Subcutaneous abdominal adipose tissue (tissue), 5 donors: Measurements from ENCODE around the gene TRIM50.

Source experiments
- H3K27ac ChIP-seq: one replicate; pipeline ENCODE4 v1.7.0; 2013; ENCODE audit warnings: low read depth, mild to moderate bottlenecking, inconsistent platforms, low read length, moderate library complexity
- H3K27me3 ChIP-seq, 5 donors: one replicate each; pipeline ENCODE4 v1.7.0; 2013; ENCODE audit warnings: low read length in 5 of 5, inconsistent platforms in 1 of 5; ENCODE audit not compliant: control insufficient read depth in 5 of 5, insufficient read depth in 4 of 5
- H3K36me3 ChIP-seq, 5 donors: one replicate each; pipeline ENCODE4 v1.7.0; 2013; ENCODE audit warnings: low read length in 5 of 5; ENCODE audit not compliant: control insufficient read depth in 5 of 5, insufficient read depth in 5 of 5
- H3K4me1 ChIP-seq, 5 donors: one replicate each; pipeline ENCODE4 v1.7.0; 2013; ENCODE audit warnings: low read length in 5 of 5, mild to moderate bottlenecking in 3 of 5, moderate library complexity in 1 of 5; ENCODE audit not compliant: control insufficient read depth in 5 of 5, insufficient read depth in 5 of 5
- H3K4me3 ChIP-seq, 5 donors: one replicate each; pipeline ENCODE4 v1.7.0; 2013; ENCODE audit warnings: low read length in 5 of 5, low read depth in 1 of 5
- H3K9ac ChIP-seq, 5 donors: one replicate each; pipeline ENCODE4 v1.7.0; 2013; ENCODE audit warnings: low read length in 5 of 5, mild to moderate bottlenecking in 4 of 5, moderate library complexity in 3 of 5
- H3K9me3 ChIP-seq, 5 donors: one replicate each; pipeline ENCODE4 v1.7.0; 2013; ENCODE audit warnings: low read length in 5 of 5; ENCODE audit not compliant: control insufficient read depth in 5 of 5
- donor health status: healthy.
- donor health status: healthy.
- donor health status: healthy.
- donor health status: healthy.
- donor health status: healthy.

Gene TRIM50

DNA sequence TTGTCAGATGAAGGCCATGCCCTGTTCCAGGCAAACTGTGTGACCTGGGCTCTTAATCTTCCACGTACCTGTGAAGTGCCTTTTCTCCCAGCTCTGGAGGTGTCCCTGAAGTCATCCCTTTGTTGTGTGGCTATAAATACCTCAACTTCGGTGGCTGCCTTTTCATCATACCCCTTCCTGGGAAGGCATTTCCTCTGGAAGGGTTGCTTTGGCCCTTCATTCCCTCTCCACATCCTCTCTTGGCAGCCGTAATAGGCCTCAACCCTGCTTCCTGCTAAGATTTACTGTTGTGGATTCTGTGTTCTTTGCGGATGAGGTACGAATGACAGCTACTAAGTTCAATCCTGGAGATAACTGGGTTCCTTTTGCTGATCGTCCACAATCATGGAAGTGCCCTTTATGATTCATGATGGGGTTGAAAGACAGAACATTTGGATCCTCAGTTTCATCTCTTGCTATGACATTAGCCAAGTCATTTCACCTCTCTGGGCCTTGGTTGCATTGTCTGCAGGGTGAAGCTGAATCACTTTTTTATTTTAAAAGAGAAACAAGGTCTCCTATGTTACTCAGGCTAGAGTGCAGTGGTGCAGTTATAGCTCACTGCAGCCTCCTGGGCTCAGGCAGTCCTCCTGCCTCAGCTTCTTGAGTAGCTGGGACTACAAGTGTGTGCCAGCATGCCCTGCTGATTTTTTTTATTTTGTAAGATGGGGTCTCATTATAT lies 23.7 kb upstream of the TRIM50 start:
- H3K9ac ChIP-seq, result no peak overlapping the region
- H3K4me1 ChIP-seq, result peaks cover 0 to 4% (median 3%) of the 10 kb centered on the region in 5 donors
- H3K27me3 ChIP-seq, result no peaks in the 10 kb centered on the region
- H3K27ac ChIP-seq, result no peak overlapping the region
- no peak overlapping the region for H3K4me3 ChIP-seq
- H3K9me3 ChIP-seq, result peaks cover 0 to 7% (median 6%) of the 10 kb centered on the region in 5 donors
- H3K36me3 ChIP-seq, result no peaks in the 10 kb centered on the region

- H3K4me1 ChIP-seq, result peaks cover 0 to 4% (median 3%) of the 10 kb centered on the region in 5 donors
- H3K36me3 ChIP-seq, result no peaks in the 10 kb centered on the region
- H3K4me3 ChIP-seq, result no peak overlapping the region
- no peak overlapping the region for H3K27ac ChIP-seq
- no peaks in the 10 kb centered on the region for H3K27me3 ChIP-seq
- H3K9ac ChIP-seq, result no peak overlapping the region
- peaks cover 0 to 7% (median 6%) of the 10 kb centered on the region in 5 donors for H3K9me3 ChIP-seq
Observed at GRCh38 chr7:73350306-73351068, 22.6 kb upstream of the TRIM50 start.

DNA sequence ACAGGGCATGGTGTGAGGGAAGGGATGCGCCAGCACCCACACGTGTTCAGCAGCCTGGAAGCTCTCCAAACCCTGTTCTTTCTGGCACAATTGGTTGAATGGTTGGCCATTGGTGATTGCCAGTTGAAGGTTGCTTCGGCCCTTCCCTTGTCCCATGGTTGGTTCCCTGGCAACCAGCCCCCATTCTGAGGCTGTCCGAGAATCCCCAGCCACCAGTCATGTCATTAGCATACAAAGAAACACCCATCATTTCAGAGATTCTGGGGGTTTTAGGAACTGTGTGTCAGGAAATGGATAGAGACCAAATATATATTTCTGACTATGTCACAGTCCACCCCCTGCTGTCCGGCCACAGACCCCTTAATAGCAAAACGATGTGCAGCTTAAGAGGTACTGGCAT lies 21.9 kb upstream of the TRIM50 start:
- H3K36me3 ChIP-seq, result no peaks in the 10 kb centered on the region
- no peak overlapping the region for H3K4me3 ChIP-seq
- peaks cover 0 to 4% (median 3%) of the 10 kb centered on the region in 5 donors for H3K4me1 ChIP-seq
- no peak overlapping the region for H3K9ac ChIP-seq
- H3K27me3 ChIP-seq, result no peaks in the 10 kb centered on the region
- H3K27ac ChIP-seq, result no peak overlapping the region
- H3K9me3 ChIP-seq, result peaks cover 0 to 7% (median 6%) of the 10 kb centered on the region in 5 donors

- no peak overlapping the region for H3K4me3 ChIP-seq
- no peaks in the 10 kb centered on the region for H3K9me3 ChIP-seq
- peaks cover 0 to 9% (median 6%) of the 10 kb centered on the region in 5 donors for H3K4me1 ChIP-seq
- H3K27me3 ChIP-seq, result no peaks in the 10 kb centered on the region
- H3K36me3 ChIP-seq, result no peaks in the 10 kb centered on the region
- no peak overlapping the region for H3K27ac ChIP-seq
- H3K9ac ChIP-seq, result no peak overlapping the region
Observed at GRCh38 chr7:73345951-73346350, 18.1 kb upstream of the TRIM50 start.

DNA sequence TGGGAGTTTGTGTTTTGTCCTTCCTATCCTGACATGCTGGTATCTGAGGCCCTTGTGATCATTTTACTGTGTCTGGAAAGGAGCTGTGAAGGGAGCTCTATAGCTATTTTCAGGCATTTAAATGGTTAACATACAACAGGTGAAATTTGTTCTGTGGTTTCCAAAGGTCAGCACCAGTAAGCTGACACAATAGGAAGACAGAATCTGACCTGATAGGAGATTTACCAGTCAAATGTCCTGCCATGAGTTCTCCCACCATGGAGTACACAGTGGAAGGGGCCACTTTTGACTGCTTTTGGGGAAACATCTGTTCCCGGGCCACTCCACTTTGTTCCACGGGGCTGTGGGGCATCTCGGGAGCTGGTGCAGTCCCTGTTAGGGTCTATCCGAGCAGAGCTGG lies 17.7 kb upstream of the TRIM50 start:
- Histone ChIP-seq H3K4me3 (no peak overlapping the region), H3K9ac (no peak overlapping the region), H3K4me1 (peaks cover 0 to 9% (median 6%) of the 10 kb centered on the region in 5 donors), H3K27me3 (no peaks in the 10 kb centered on the region), H3K36me3 (no peaks in the 10 kb centered on the region), H3K27ac (no peak overlapping the region), H3K9me3 (no peaks in the 10 kb centered on the region)

DNA sequence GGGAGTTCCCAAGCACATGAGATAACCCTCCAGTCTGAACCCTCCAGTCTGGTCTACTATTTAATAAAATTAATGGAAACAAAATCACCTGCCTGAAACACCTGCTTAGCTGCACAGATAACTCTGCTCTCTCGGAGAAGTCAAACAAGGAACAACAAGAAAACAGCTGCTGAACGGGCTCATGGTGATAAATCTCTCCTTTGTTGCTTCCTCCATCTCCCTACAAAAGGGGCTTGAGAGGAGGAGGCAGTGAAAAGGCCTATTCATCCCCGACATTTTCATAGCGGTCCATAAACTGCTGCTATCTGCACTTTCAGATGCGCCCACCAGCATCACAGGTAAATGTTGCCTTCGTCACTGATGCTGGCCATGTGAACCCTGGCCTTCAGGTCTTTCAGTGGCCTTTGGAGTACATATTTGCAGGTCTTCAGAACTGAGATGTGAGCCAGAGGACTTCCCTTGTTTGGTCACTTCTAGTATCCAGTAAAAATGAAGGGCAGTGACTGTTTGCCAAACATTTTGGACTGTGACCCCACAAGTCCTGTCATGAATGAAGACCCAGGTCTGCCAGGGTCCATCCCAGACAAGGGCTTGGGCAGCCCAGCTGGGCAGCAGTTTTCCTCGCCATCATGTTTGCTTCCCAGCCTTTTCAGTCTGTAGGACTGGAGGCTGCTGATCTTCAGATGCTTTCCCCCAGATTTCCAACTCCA lies 15.9 kb upstream of the TRIM50 start:
- Histone ChIP-seq H3K4me3 (no peak overlapping the region), H3K27ac (no peak overlapping the region), H3K36me3 (no peaks in the 10 kb centered on the region), H3K27me3 (no peaks in the 10 kb centered on the region), H3K9ac (no peak overlapping the region), H3K9me3 (no peaks in the 10 kb centered on the region), H3K4me1 (peaks cover 0 to 9% (median 6%) of the 10 kb centered on the region in 5 donors)

DNA sequence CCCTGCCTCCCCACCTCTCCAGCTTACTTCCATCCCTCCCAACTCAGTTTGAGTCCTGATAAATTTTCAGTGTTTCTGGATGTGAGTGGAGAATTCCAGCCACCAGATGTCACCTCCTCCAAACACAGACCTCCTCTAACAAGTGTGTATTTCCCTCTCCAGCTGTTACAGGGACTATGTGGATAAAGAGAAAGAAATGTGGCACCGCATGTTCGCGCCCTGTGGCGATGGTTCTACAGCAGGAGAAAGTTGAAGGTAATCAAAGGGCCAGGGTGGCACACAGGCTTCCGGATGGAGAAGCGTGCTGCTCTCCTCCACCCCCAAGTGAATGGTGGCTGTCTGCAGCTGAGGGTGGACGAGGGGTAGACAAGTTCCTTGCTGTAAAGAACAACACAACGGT lies 14.8 kb upstream of the TRIM50 start:
- peaks cover 0 to 9% (median 6%) of the 10 kb centered on the region in 5 donors for H3K4me1 ChIP-seq
- no peaks in the 10 kb centered on the region for H3K27me3 ChIP-seq
- no peak overlapping the region for H3K9ac ChIP-seq
- H3K36me3 ChIP-seq, result no peaks in the 10 kb centered on the region
- H3K9me3 ChIP-seq, result no peaks in the 10 kb centered on the region
- H3K27ac ChIP-seq, result no peak overlapping the region
- peak overlapping the region; percentile 23 to 73 (median 52) for H3K4me3 ChIP-seq

- no peaks in the 10 kb centered on the region for H3K27me3 ChIP-seq
- no peak overlapping the region for H3K4me3 ChIP-seq
- no peaks in the 10 kb centered on the region for H3K9me3 ChIP-seq
- H3K27ac ChIP-seq, result no peak overlapping the region
- H3K36me3 ChIP-seq, result no peaks in the 10 kb centered on the region
- H3K9ac ChIP-seq, result no peak overlapping the region
- peaks cover 0 to 9% (median 6%) of the 10 kb centered on the region in 5 donors for H3K4me1 ChIP-seq
Observed at GRCh38 chr7:73341877-73342276, 14.0 kb upstream of the TRIM50 start.

- H3K9me3 ChIP-seq, result no peaks in the 10 kb centered on the region
- H3K27me3 ChIP-seq, result no peaks in the 10 kb centered on the region
- H3K4me1 ChIP-seq, result peaks cover 0 to 9% (median 6%) of the 10 kb centered on the region in 5 donors
- no peak overlapping the region for H3K9ac ChIP-seq
- H3K36me3 ChIP-seq, result no peaks in the 10 kb centered on the region
- H3K27ac ChIP-seq, result no peak overlapping the region
- H3K4me3 ChIP-seq, result no peak overlapping the region
Observed at GRCh38 chr7:73340514-73340913, 12.6 kb upstream of the TRIM50 start.

DNA sequence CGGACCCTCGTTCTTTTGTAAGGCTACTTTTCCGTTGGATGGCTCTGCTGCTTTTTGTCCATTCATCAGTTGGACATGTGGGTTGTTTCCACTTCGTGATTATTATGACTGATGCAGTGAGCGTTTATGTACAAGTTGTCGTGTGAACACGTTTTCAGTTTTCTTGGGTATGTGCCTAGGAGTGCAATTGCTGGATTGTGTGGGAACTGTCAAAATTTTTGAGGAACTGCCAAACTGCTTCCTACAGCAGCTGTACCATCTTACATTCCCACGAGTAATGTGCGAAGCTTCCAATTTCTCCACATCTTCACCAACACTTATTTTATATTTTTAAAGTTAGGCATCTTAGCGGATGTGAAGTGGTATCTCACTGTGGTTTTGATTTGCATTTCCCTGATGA lies 10.4 kb upstream of the TRIM50 start:
- Histone ChIP-seq H3K9me3 (no peaks in the 10 kb centered on the region), H3K27me3 (no peaks in the 10 kb centered on the region), H3K36me3 (no peaks in the 10 kb centered on the region), H3K4me3 (no peak overlapping the region), H3K4me1 (peaks cover 0 to 9% (median 6%) of the 10 kb centered on the region in 5 donors), H3K9ac (no peak overlapping the region), H3K27ac (no peak overlapping the region)
